Small intestine (tissue), 7 donors: ENCODE measurements around the gene LRRTM4. TPM values are rescaled to one million over a fixed set of nuclear protein-coding genes. Genes with fewer than 3 reads are reported as not detected.
"Not testable (repeated sequence)": the region's sequence is repeated elsewhere in the genome, so short reads cannot be mapped to it uniquely, and the experiment has no call there.

Source experiments
- DNase-seq, 2 donors: peaks; one replicate each; pipeline versions ENCODE4 v3.0.0 to v3.0.0-alpha.2; 2013
- FAIRE-seq: peaks from 2 replicates; lab custom pipeline; 2012; peaks lifted over from hg19 to GRCh38; lab: Jason Lieb, UNC
- H3K27ac ChIP-seq, 3 donors: one replicate each; pipeline ENCODE4 v1.5.1; 2013; ENCODE audit warnings: low read length in 2 of 3, mild to moderate bottlenecking in 2 of 3, control low read depth in 1 of 3, inconsistent platforms in 1 of 3, low read depth in 1 of 3, moderate library complexity in 1 of 3
- H3K27me3 ChIP-seq, 3 donors: one replicate each; pipeline ENCODE4 v1.6.1; 2013; ENCODE audit warnings: low read length in 3 of 3, inconsistent platforms in 1 of 3; ENCODE audit not compliant: control insufficient read depth in 3 of 3, insufficient read depth in 3 of 3
- H3K36me3 ChIP-seq, 3 donors: one replicate each; pipeline ENCODE4 v1.6.1; 2013; ENCODE audit warnings: low read length in 3 of 3, inconsistent platforms in 1 of 3, low read depth in 1 of 3, mild to moderate bottlenecking in 1 of 3, moderate library complexity in 1 of 3; ENCODE audit not compliant: control insufficient read depth in 3 of 3, insufficient read depth in 2 of 3
- H3K4me1 ChIP-seq, 3 donors: one replicate each; pipeline ENCODE4 v1.6.1; 2013; ENCODE audit warnings: low read length in 2 of 3, inconsistent platforms in 1 of 3, low read depth in 1 of 3, mild to moderate bottlenecking in 1 of 3, moderate library complexity in 1 of 3; ENCODE audit not compliant: control insufficient read depth in 3 of 3, insufficient read depth in 2 of 3
- H3K4me3 ChIP-seq, 3 donors: one replicate each; pipeline ENCODE4 v1.5.1; 2013; ENCODE audit warnings: low read length in 3 of 3, control low read depth in 1 of 3, inconsistent platforms in 1 of 3, low read depth in 1 of 3, mild to moderate bottlenecking in 1 of 3, moderate library complexity in 1 of 3
- H3K9me3 ChIP-seq, 2 donors: one replicate each; pipeline ENCODE4 v1.6.1; 2013; ENCODE audit warnings: low read depth in 1 of 2, low read length in 1 of 2; ENCODE audit not compliant: control insufficient read depth in 2 of 2, insufficient read depth in 1 of 2
- WGBS, 3 donors: extraction: QIAGEN DNeasy Blood & Tissue Kit; methylation state at CpG; one replicate each; pipeline ENCODE4 v1.1.7; 2013; 5-methylcytosine and 5-hydroxymethylcytosine counted together
- polyA plus RNA-seq, 4 donors: library from polyadenylated mRNA; stranded (reverse) in 3 of 4; unstranded in 1 of 4; fragments of 200-250 nt in 3 of 4; fragments of 120-200 nt in 1 of 4; gene quantifications; one replicate each; pipeline versions ENCODE4 v1.2.1 to v1.2.3, GENCODE V29; 2013
- donor health status: healthy with polysubstance abuse.
- donor health status: control.
- donor health status: control.
- donor health status: Bipolar disorder and iron deficiency.
- donor health status: healthy.

The LRRTM4 gene
- polyA plus RNA-seq, 4 donors: 0.07 to 0.09 TPM; not detected in 2

DNA sequence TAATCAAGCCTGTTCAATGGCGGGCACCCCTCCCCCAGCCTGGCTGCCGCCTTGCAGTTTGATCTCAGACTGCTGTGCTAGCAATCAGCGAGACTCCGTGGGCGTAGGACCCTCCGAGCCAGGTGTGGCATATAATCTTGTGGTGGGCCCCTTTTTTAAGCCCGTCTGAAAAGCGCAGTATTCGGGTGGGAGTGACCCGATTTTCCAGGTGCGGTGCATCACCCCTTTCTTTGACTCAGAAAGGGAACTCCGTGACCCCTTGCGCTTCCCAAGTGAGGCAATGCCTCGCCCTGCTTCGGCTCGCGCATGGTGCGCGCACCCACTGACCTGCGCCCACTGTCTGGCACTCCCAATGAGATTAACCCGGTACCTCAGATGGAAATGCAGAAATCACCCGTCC lies 740.9 kb downstream of the LRRTM4 start:
- H3K4me1 ChIP-seq, H3K4me3 ChIP-seq, H3K27me3 ChIP-seq, H3K27ac ChIP-seq, DNase-seq, H3K36me3 ChIP-seq, H3K9me3 ChIP-seq, FAIRE-seq: not testable (repeated sequence)
- WGBS, 3 donors: 81 to 89% (median 82%) methylated on average over 22 of the region's 22 CpGs

- Histone ChIP-seq H3K9me3 (no peaks in the 10 kb centered on the region), H3K4me3 (no peak overlapping the region), H3K4me1 (no peaks in the 10 kb centered on the region), H3K36me3 (no peaks in the 10 kb centered on the region), H3K27ac (no peak overlapping the region), H3K27me3 (no peaks in the 10 kb centered on the region)
- WGBS, 3 donors: 78 to 87% (median 82%) methylated on average over 2 of the region's 2 CpGs
- DNase-seq: no peak
- no peak for FAIRE-seq
Observed at GRCh38 chr2:76763276-76763675, 758.9 kb downstream of the LRRTM4 start.

- H3K9me3 ChIP-seq: no peaks in the 10 kb centered on the region
- no peak for FAIRE-seq
- no peak overlapping the region for H3K4me3 ChIP-seq
Observed at GRCh38 chr2:76760367-76760704, 761.8 kb downstream of the LRRTM4 start.

DNA sequence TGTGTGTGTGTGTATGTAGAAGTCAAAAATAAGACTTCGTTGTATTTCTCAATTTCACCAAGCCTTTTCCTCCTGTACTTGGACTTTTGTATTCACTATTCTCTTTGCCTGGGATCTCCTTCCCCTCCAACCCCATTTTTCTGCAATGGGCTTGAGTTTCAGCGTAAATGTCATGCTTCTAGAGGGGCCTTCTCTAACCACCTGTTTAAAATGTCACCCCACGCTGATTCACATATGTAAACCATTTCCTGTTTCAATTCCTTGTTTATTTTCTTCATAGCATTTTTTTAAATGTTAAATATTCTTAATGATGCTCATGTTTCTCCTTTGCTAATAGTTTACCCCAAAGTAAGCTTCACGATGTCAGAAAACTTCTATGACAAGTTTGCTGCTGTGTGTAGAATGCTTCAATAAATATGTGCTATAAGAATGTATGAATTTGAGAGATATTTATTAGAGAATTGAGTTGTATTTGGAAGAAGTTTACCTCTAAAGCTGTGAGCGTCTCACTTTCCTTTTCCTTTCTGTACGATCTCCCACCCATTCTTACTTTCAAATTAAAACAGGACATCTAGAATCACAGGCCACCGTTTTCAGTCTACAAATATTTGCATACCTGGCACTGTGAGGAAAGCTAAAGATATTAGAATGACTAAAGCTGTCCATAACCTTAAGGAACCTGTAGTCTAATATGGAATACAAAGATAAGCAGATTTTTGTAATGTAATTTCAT lies 762.4 kb downstream of the LRRTM4 start:
- Histone ChIP-seq H3K4me3 (no peak overlapping the region), H3K36me3 (no peaks in the 10 kb centered on the region), H3K27ac (no peak overlapping the region), H3K9me3 (no peaks in the 10 kb centered on the region), H3K4me1 (no peaks in the 10 kb centered on the region), H3K27me3 (no peaks in the 10 kb centered on the region)
- no peak for FAIRE-seq
- WGBS, 3 donors: 68 to 69% (median 68%) methylated on average over 7 of the region's 7 CpGs
- no peak for DNase-seq

More at GRCh38 chr2:76760367-76760704, 761.8 kb downstream of the LRRTM4 start:
- no peaks in the 10 kb centered on the region for H3K27me3 ChIP-seq
- no peaks in the 10 kb centered on the region for H3K36me3 ChIP-seq
- 83 to 91% (median 85%) methylated on average over 4 of the region's 4 CpGs for WGBS, 3 donors
- no peak overlapping the region for H3K27ac ChIP-seq
- H3K4me1 ChIP-seq: no peaks in the 10 kb centered on the region
- no peak for DNase-seq

- Histone ChIP-seq H3K4me3 (no peak overlapping the region), H3K9me3 (no peaks in the 10 kb centered on the region), H3K36me3 (no peaks in the 10 kb centered on the region), H3K27me3 (no peaks in the 10 kb centered on the region), H3K27ac (no peak overlapping the region), H3K4me1 (no peaks in the 10 kb centered on the region)
- DNase-seq (no peak), FAIRE-seq (no peak)
- 6 to 31% (median 20%) methylated on average over 1 of the region's 1 CpG for WGBS, 3 donors
Observed at GRCh38 chr2:76752506-76752905, 769.7 kb downstream of the LRRTM4 start.

DNA sequence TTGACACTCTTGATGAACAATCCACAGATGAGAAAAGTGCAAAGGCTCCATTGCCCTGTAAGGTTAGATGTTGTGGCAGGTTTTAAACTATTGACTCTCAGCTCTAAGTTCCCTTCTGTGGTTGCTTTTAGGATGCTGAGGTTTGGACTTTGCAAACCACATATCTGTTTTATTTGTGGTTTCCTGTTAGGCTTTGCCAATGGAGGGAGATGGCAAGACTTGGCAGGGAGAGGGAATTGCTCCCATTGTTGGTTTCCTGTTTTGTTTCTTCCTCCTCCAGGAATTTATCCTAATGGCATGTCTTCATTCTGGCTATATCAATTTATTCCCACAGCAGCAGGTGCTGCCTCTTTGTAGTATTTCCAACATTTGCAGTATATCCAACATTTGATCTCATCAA lies 772.3 kb downstream of the LRRTM4 start:
- Histone ChIP-seq H3K36me3 (no peaks in the 10 kb centered on the region), H3K4me1 (no peaks in the 10 kb centered on the region), H3K4me3 (no peak overlapping the region), H3K27me3 (no peaks in the 10 kb centered on the region), H3K9me3 (no peaks in the 10 kb centered on the region), H3K27ac (no peak overlapping the region)
- no peak for FAIRE-seq
- DNase-seq: no peak

DNA sequence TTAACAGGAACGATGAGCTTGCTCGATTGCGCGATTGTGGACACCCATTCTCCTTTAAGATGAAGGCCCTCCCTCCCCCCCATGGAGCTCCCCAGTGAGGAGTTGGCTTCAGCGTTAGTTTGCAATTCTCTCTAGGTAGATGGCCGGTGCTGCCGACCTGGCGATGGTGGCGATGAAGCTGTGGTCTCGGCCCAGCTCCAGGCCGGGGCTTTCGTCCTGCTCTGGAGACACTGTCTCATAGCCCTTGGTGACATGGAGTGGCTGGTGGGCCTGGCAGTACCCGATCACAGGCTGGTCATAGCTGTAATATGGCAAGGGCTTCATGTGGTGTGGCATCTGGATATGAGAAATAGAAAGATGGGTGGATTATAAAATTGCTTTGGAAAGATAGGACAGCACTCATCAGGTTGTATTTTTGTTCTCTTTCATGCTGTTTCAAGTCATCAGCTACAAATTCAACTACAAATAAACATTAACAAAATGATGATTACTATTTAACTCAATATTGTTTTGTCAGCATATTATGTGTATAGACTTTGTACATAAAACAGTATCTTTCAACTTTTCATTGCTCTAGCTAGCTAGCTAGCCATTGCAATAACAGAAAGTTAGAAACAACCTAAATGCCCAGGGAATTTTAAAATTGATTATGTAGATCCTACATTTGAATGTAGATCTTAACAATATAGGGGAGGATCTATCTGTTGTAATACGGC lies 773.4 kb downstream of the LRRTM4 start:
- Histone ChIP-seq H3K27ac (no peak overlapping the region), H3K36me3 (no peaks in the 10 kb centered on the region), H3K4me3 (no peak overlapping the region), H3K27me3 (no peaks in the 10 kb centered on the region), H3K9me3 (no peaks in the 10 kb centered on the region), H3K4me1 (no peaks in the 10 kb centered on the region)
- no peak for DNase-seq
- no peak for FAIRE-seq
- 84 to 90% (median 89%) methylated on average over 14 of the region's 14 CpGs for WGBS, 3 donors

GRCh38 chr2:76745605-76746004 lies 776.6 kb downstream of the LRRTM4 start:
- FAIRE-seq (no peak), DNase-seq (no peak)
- no peaks in the 10 kb centered on the region for H3K9me3 ChIP-seq
- no peaks in the 10 kb centered on the region for H3K27me3 ChIP-seq
- H3K4me1 ChIP-seq: no peaks in the 10 kb centered on the region
- no peaks in the 10 kb centered on the region for H3K36me3 ChIP-seq
- 77 to 86% (median 78%) methylated on average over 2 of the region's 2 CpGs for WGBS, 3 donors
- H3K27ac ChIP-seq: no peak overlapping the region
- no peak overlapping the region for H3K4me3 ChIP-seq
